Gastrocnemius medialis (tissue), 4 donors: ENCODE results near the gene PDCD1. TPM values are rescaled to one million over a fixed set of nuclear protein-coding genes. Genes with fewer than 3 reads are reported as not detected.

Source experiments
- ATAC-seq, 2 donors: fragments of 150-250 bp; one replicate each; pipeline ENCODE4 v1.9.1; 2016
- DNase-seq, 2 donors: peaks; one replicate each; pipeline ENCODE4 v3.0.0-alpha.2; 2019
- H3K27ac ChIP-seq, 4 donors: fragments of 200-600 bp; sonication (generic); 1 replicate in 1 of 4; 2 replicates in 3 of 4; pipeline ENCODE4 v1.5.1; 2016 to 2018; ENCODE audit warnings: mild to moderate bottlenecking in 2 of 4, moderate library complexity in 1 of 4
- H3K27me3 ChIP-seq, 3 donors: fragments of 200-600 bp; sonication (generic) in 2 of 3; 1 replicate in 1 of 3; 2 replicates in 2 of 3; pipeline versions ENCODE4 v1.5.1 to v1.6.0; 2016 to 2019; ENCODE audit warnings: mild to moderate bottlenecking in 1 of 3, moderate library complexity in 1 of 3
- H3K36me3 ChIP-seq, 2 donors: fragments of 200-600 bp; sonication (generic) in 1 of 2; one replicate each; pipeline ENCODE4 v1.5.1; 2017 to 2018
- H3K4me1 ChIP-seq, 2 donors: fragments of 200-600 bp; sonication (generic) in 1 of 2; one replicate each; pipeline ENCODE4 v1.5.1; 2016 to 2017; ENCODE audit warnings: mild to moderate bottlenecking in 2 of 2
- H3K4me3 ChIP-seq, 4 donors: fragments of 200-600 bp; sonication (generic) in 3 of 4; 1 replicate in 1 of 4; 2 replicates in 3 of 4; pipeline ENCODE4 v1.5.1; 2016 to 2019; ENCODE audit warnings: mild to moderate bottlenecking in 2 of 4
- H3K9me3 ChIP-seq, 3 donors: fragments of 200-600 bp; sonication (generic) in 2 of 3; 1 replicate in 1 of 3; 2 replicates in 2 of 3; pipeline ENCODE4 v1.5.1; 2016 to 2019
- CTCF ChIP-seq, 5 experiments: fragments of 450-650 bp in 3 of 5; fragments of 200-600 bp in 2 of 5; sonication (generic) in 2 of 5; IDR thresholded peaks in 4 of 5; conservative IDR thresholded peaks in 1 of 5; 1 replicate in 4 of 5; 2 replicates in 1 of 5; pipeline ENCODE4 v1.5.1; 2016 to 2019; ENCODE audit warnings: antibody characterized with exemption in 5 of 5, mild to moderate bottlenecking in 3 of 5, moderate library complexity in 3 of 5
- POLR2A ChIP-seq, 2 donors: fragments of 450-650 bp; IDR thresholded peaks; one replicate each; pipeline ENCODE4 v1.6.1; 2017; ENCODE audit warnings: antibody characterized with exemption in 2 of 2, mild to moderate bottlenecking in 2 of 2, moderate library complexity in 2 of 2
- in situ Hi-C, 4 donors: fragments of 200-750 bp; cut with MboI; loops; one replicate each; pipeline versions ENCODE4 v1.15.0 to v1.8.0; 2017; ENCODE audit warnings: low sequenced_read_pairs in 4 of 4
- intact Hi-C: fragments of 100-400 bp; cut with DNase I; formaldehyde crosslinking; loops from one replicate; pipeline ENCODE4 v1.15.1; 2023; ENCODE audit warnings: low total_unique reads
- total RNA-seq, 4 donors: library from RNA; depleted of rRNA; stranded (reverse); fragments of >200 nt; gene quantifications; one replicate each; pipeline versions ENCODE4 v1.1.0 to v1.2.3, GENCODE V29; 2016

The PDCD1 gene
- total RNA-seq, 4 donors from 2014 or later, result 0.13 TPM; not detected in 3

- H3K27ac ChIP-seq, result peak overlapping the region in 1 of 4 donors; percentile 69
- peaks cover 0 to 10% (median 3%) of the 10 kb centered on the region in 3 donors for H3K27me3 ChIP-seq
- TF ChIP-seq CTCF (IDR thresholded peaks at IDR 0.05 in 4 of 5, conservative IDR thresholded peaks at IDR 0.05 in 1 of 5), result no peak
- TF ChIP-seq POLR2A (IDR thresholded peaks at IDR 0.05), result no peak
- intact Hi-C loops, result no loop called here
- no peak overlapping the region for H3K4me3 ChIP-seq
- in situ Hi-C loops, result no loop called here
- no peaks in the 10 kb centered on the region for H3K4me1 ChIP-seq
- no peak for DNase-seq
- no peaks in the 10 kb centered on the region for H3K36me3 ChIP-seq
- no peaks in the 10 kb centered on the region for H3K9me3 ChIP-seq
- ATAC-seq, result no peak
Measured at GRCh38 chr2:241891988-241892298, 33.2 kb upstream of the PDCD1 start.

GRCh38 chr2:241891315-241891987, 32.8 kb upstream of the PDCD1 start:
- Histone ChIP-seq H3K4me1 (no peaks in the 10 kb centered on the region), H3K27me3 (peaks cover 0 to 10% (median 3%) of the 10 kb centered on the region in 3 donors), H3K27ac (peak overlapping the region in 1 of 4 donors; percentile 69), H3K4me3 (no peak overlapping the region), H3K9me3 (no peaks in the 10 kb centered on the region), H3K36me3 (no peaks in the 10 kb centered on the region)
- TF ChIP-seq POLR2A (IDR thresholded peaks at IDR 0.05), result peak in 1 of 2 donors; percentile 41
- no peak for TF ChIP-seq CTCF (IDR thresholded peaks at IDR 0.05 in 4 of 5, conservative IDR thresholded peaks at IDR 0.05 in 1 of 5)
- DNase-seq, result peak in 1 of 2 donors; percentile 9
- in situ Hi-C loops, result no loop called here
- intact Hi-C loops, result no loop called here
- peak in 1 of 2 donors; percentile 22 for ATAC-seq

- DNase-seq (no peak), ATAC-seq (no peak)
- intact Hi-C loops, result no loop called here
- Histone ChIP-seq H3K27ac (no peak overlapping the region), H3K4me3 (no peak overlapping the region), H3K27me3 (peaks cover 0 to 10% (median 3%) of the 10 kb centered on the region in 3 donors), H3K4me1 (no peaks in the 10 kb centered on the region), H3K9me3 (no peaks in the 10 kb centered on the region), H3K36me3 (no peaks in the 10 kb centered on the region)
- in situ Hi-C loops, result no loop called here
- TF ChIP-seq CTCF (IDR thresholded peaks at IDR 0.05 in 4 of 5, conservative IDR thresholded peaks at IDR 0.05 in 1 of 5) (no peak), POLR2A (IDR thresholded peaks at IDR 0.05) (no peak)
Measured at GRCh38 chr2:241890524-241891235, 32.0 kb upstream of the PDCD1 start.

GRCh38 chr2:241888641-241889040, 29.9 kb upstream of the PDCD1 start:
- in situ Hi-C loops (no loop called here), intact Hi-C loops (loop anchor here (10.0 kb wide), 1 partner anchor 184 kb away; the partner anchor contains the start of gene ING5)
- no peak overlapping the region for H3K4me3 ChIP-seq
- H3K9me3 ChIP-seq, result no peaks in the 10 kb centered on the region
- no peaks in the 10 kb centered on the region for H3K4me1 ChIP-seq
- peaks cover 0 to 10% (median 3%) of the 10 kb centered on the region in 3 donors for H3K27me3 ChIP-seq
- no peaks in the 10 kb centered on the region for H3K36me3 ChIP-seq
- no peak for ATAC-seq
- TF ChIP-seq CTCF (IDR thresholded peaks at IDR 0.05 in 4 of 5, conservative IDR thresholded peaks at IDR 0.05 in 1 of 5) (no peak), POLR2A (IDR thresholded peaks at IDR 0.05) (no peak)
- no peak overlapping the region for H3K27ac ChIP-seq
- no peak for DNase-seq
